COLO829 (cell line): ENCODE measurements around the gene OXA1L.
"Not testable (repeated sequence)": the region's sequence is repeated elsewhere in the genome, so short reads cannot be mapped to it uniquely, and the experiment has no call there.

Experiments
- DNase-seq: peaks from one replicate; pipeline ENCODE4 v3.0.0; 2012; ENCODE audit warnings: low spot score

OXA1L gene

GRCh38 chr14:22769369-22769768 lies 2.9 kb downstream of the OXA1L start:
- DNase-seq = peak; percentile 40

- DNase-seq = no peak
These were observed 4.1 kb downstream of the OXA1L start for GRCh38 chr14:22770481-22771187.

- no peak for DNase-seq
These were observed 6.2 kb downstream of the OXA1L start for GRCh38 chr14:22772725-22773124.

- no peak for DNase-seq
These were observed 6.9 kb downstream of the OXA1L start for GRCh38 chr14:22773162-22774010.

GRCh38 chr14:22774011-22774706 lies 7.7 kb downstream of the OXA1L start:
- no peak for DNase-seq

GRCh38 chr14:22776215-22776614 lies 9.7 kb downstream of the OXA1L start:
- DNase-seq = no peak

GRCh38 chr14:22776849-22777248 lies 10.4 kb downstream of the OXA1L start:
- not testable (repeated sequence) for DNase-seq

- no peak for DNase-seq
These were observed 11.6 kb downstream of the OXA1L start for GRCh38 chr14:22778084-22778483.

- DNase-seq = no peak
These were observed 13.7 kb downstream of the OXA1L start for GRCh38 chr14:22780105-22780679.

GRCh38 chr14:22780941-22781300 lies 14.4 kb downstream of the OXA1L start:
- no peak for DNase-seq

GRCh38 chr14:22781301-22781991 lies 15.0 kb downstream of the OXA1L start:
- no peak for DNase-seq

- no peak for DNase-seq
These were observed 20.2 kb downstream of the OXA1L start for GRCh38 chr14:22786685-22787084.

- DNase-seq = no peak
These were observed 24.8 kb downstream of the OXA1L start for GRCh38 chr14:22791301-22791700.

- DNase-seq = no peak
These were observed 25.7 kb downstream of the OXA1L start for GRCh38 chr14:22792158-22792557.

- DNase-seq = not testable (repeated sequence)
These were observed 27.1 kb downstream of the OXA1L start for GRCh38 chr14:22793550-22793949.

GRCh38 chr14:22793976-22794375 lies 27.5 kb downstream of the OXA1L start:
- no peak for DNase-seq

- DNase-seq = no peak
These were observed 28.1 kb downstream of the OXA1L start for GRCh38 chr14:22794551-22794951.

GRCh38 chr14:22796087-22796707 lies 29.7 kb downstream of the OXA1L start:
- DNase-seq = no peak

GRCh38 chr14:22797017-22797917 lies 30.8 kb downstream of the OXA1L start:
- no peak for DNase-seq

GRCh38 chr14:22798528-22798927 lies 32.0 kb downstream of the OXA1L start:
- DNase-seq = no peak
